HG03575 (cell line): ENCODE data around the gene CACNA1D.

ENCODE experiments used
- ATAC-seq: cut with Tn5 transposase; IDR thresholded peaks from one replicate; pipeline ENCODE4 v1.9.1; 2021; ENCODE audit not compliant: unreplicated experiment, insufficient number of reproducible peaks, low FRiP score; ENCODE audit errors: extremely low read depth

CACNA1D gene

GRCh38 chr3:53491276-53491675 lies 3.1 kb upstream of the CACNA1D start:
- no peak for ATAC-seq

GRCh38 chr3:53493595-53493962 lies 832 bp upstream of the CACNA1D start:
- no peak for ATAC-seq

GRCh38 chr3:53495146-53495519 lies 722 bp downstream of the CACNA1D start:
- no peak for ATAC-seq

GRCh38 chr3:53495520-53496391 lies 1.3 kb downstream of the CACNA1D start:
- no peak for ATAC-seq

- no peak for ATAC-seq
These were observed 1.9 kb downstream of the CACNA1D start for GRCh38 chr3:53496392-53496670.

GRCh38 chr3:53496984-53497383 lies 2.6 kb downstream of the CACNA1D start:
- no peak for ATAC-seq

- ATAC-seq, result no peak
These were observed 4.6 kb downstream of the CACNA1D start for GRCh38 chr3:53498806-53499641.

- ATAC-seq, result no peak
These were observed 5.9 kb downstream of the CACNA1D start for GRCh38 chr3:53500165-53500777.

- no peak for ATAC-seq
These were observed 6.8 kb downstream of the CACNA1D start for GRCh38 chr3:53501178-53501577.

- ATAC-seq, result no peak
These were observed 8.3 kb downstream of the CACNA1D start for GRCh38 chr3:53502737-53503136.

- no peak for ATAC-seq
These were observed 8.8 kb downstream of the CACNA1D start for GRCh38 chr3:53503195-53503594.

GRCh38 chr3:53506110-53506762 lies 11.8 kb downstream of the CACNA1D start:
- ATAC-seq, result no peak

GRCh38 chr3:53506763-53507145 lies 12.3 kb downstream of the CACNA1D start:
- ATAC-seq, result no peak

- no peak for ATAC-seq
These were observed 15.1 kb downstream of the CACNA1D start for GRCh38 chr3:53509494-53509893.

- ATAC-seq, result no peak
These were observed 16.1 kb downstream of the CACNA1D start for GRCh38 chr3:53510508-53510907.

- ATAC-seq, result no peak
These were observed 16.8 kb downstream of the CACNA1D start for GRCh38 chr3:53511246-53511645.

- no peak for ATAC-seq
These were observed 19.3 kb downstream of the CACNA1D start for GRCh38 chr3:53513556-53514190.

GRCh38 chr3:53516339-53516738 lies 21.9 kb downstream of the CACNA1D start:
- ATAC-seq, result no peak

- no peak for ATAC-seq
These were observed 24.1 kb downstream of the CACNA1D start for GRCh38 chr3:53518495-53518981.
